SK-N-SH (cell line): ENCODE data around the gene DUS3L. TPM values are rescaled to one million over a fixed set of nuclear protein-coding genes. Genes with fewer than 3 reads are reported as not detected.
A peak's percentile ranks its signal among the peaks of the same experiment; 100 is the strongest.

Source experiments
- CTCF ChIA-PET: fragments of 300-600, 350-600 bp; formaldehyde crosslinking; extraction: SDS; loops from one replicate; lab custom pipeline; 2021; lab: Yijun Ruan, JAX
- POLR2A ChIA-PET: fragments of 350-600 bp; sonication (Branson Sonifier 250); formaldehyde crosslinking; extraction: SDS; loops from one replicate; lab custom pipeline; 2020; ENCODE audit warnings: antibody characterized with exemption, inconsistent platforms; lab: Yijun Ruan, JAX
- DNase-seq: peaks from one replicate; pipeline ENCODE4 v3.0.0; 2012
- H2AFZ ChIP-seq: fragments of 200-600 bp; sonication (generic); 2 replicates; pipeline ENCODE4 v1.8.1; 2016; ENCODE audit warnings: antibody characterized with exemption, mild to moderate bottlenecking, low read depth
- H3F3A ChIP-seq: fragments of 200-600 bp; sonication (generic); replicated peaks from 2 replicates; pipeline ENCODE3; 2016; ENCODE audit warnings: antibody characterized with exemption, mild to moderate bottlenecking; ENCODE audit not compliant: insufficient read depth
- H3K27ac ChIP-seq, 2 experiments: fragments of 200-500 bp in 1 of 2; fragments of 200-600 bp in 1 of 2; sonication (Bioruptor generic) in 1 of 2; sonication (generic), shearing (Covaris generic) in 1 of 2; 2 replicates each; pipeline versions ENCODE4 v1.5.1 to v1.6.1; 2014 to 2016; ENCODE audit warnings: low read depth in 2 of 2, inconsistent platforms in 1 of 2, low read length in 1 of 2, mild to moderate bottlenecking in 1 of 2, mixed read lengths in 1 of 2
- H3K27me3 ChIP-seq: fragments of 200-600 bp; sonication (generic), shearing (Covaris generic); 2 replicates; pipeline ENCODE4 v1.6.1; 2016; ENCODE audit warnings: mixed run types; ENCODE audit not compliant: insufficient read depth
- H3K36me3 ChIP-seq, 2 experiments: fragments of 200-500 bp in 1 of 2; fragments of 200-600 bp in 1 of 2; sonication (Bioruptor generic) in 1 of 2; sonication (generic) in 1 of 2; replicated peaks in 1 of 2; 2 replicates each; pipeline versions ENCODE3 to v1.5.1; 2014 to 2016; ENCODE audit warnings: low read length in 1 of 2, mild to moderate bottlenecking in 1 of 2; ENCODE audit not compliant: insufficient read depth in 2 of 2, control insufficient read depth in 1 of 2
- H3K4me1 ChIP-seq, 2 experiments: fragments of 200-500 bp in 1 of 2; fragments of 200-600 bp in 1 of 2; sonication (Bioruptor generic) in 1 of 2; sonication (generic), shearing (Covaris generic) in 1 of 2; 2 replicates each; pipeline versions ENCODE4 v1.5.1 to v1.6.1; 2014 to 2016; ENCODE audit warnings: low read depth in 1 of 2, low read length in 1 of 2, mixed run types in 1 of 2; ENCODE audit not compliant: insufficient read depth in 2 of 2, control insufficient read depth in 1 of 2
- H3K4me2 ChIP-seq: fragments of 200-600 bp; sonication (generic), shearing (Covaris generic); 2 replicates; pipeline ENCODE4 v1.6.1; 2017; ENCODE audit warnings: mixed run types
- H3K4me3 ChIP-seq, 2 experiments: fragments of 200-500 bp in 1 of 2; fragments of 200-600 bp in 1 of 2; sonication (Bioruptor generic) in 1 of 2; sonication (generic), shearing (Covaris generic) in 1 of 2; 2 replicates each; pipeline versions ENCODE4 v1.5.1 to v1.8.1; 2014 to 2016; ENCODE audit warnings: low read depth in 2 of 2, inconsistent platforms in 1 of 2, low read length in 1 of 2, mild to moderate bottlenecking in 1 of 2, mixed read lengths in 1 of 2, moderate library complexity in 1 of 2
- H3K79me2 ChIP-seq: fragments of 200-600 bp; sonication (generic); 2 replicates; pipeline ENCODE4 v1.8.1; 2017; ENCODE audit warnings: mild to moderate bottlenecking; ENCODE audit not compliant: insufficient read depth
- H3K9ac ChIP-seq: fragments of 200-600 bp; sonication (generic); 2 replicates; pipeline ENCODE4 v1.6.1; 2017; ENCODE audit warnings: mixed run types
- H3K9me2 ChIP-seq: fragments of 200-600 bp; sonication (generic); 2 replicates; pipeline ENCODE4 v1.6.1; 2017; ENCODE audit warnings: mixed run types
- H3K9me3 ChIP-seq: fragments of 200-600 bp; sonication (generic); 2 replicates; pipeline ENCODE4 v1.6.1; 2017; ENCODE audit warnings: mixed run types, mild to moderate bottlenecking, moderate library complexity
- H4K20me1 ChIP-seq: fragments of 200-600 bp; sonication (generic); 2 replicates; pipeline ENCODE4 v1.6.1; 2017; ENCODE audit warnings: mild to moderate bottlenecking, mixed run types; ENCODE audit not compliant: insufficient read depth
- CHD2 ChIP-seq: fragments of 150-350 bp; IDR thresholded peaks from 2 replicates; pipeline ENCODE4 v1.6.1; 2018; ENCODE audit warnings: low read length; ENCODE audit not compliant: partially characterized antibody
- ELF1 ChIP-seq: IDR thresholded peaks from 2 replicates; pipeline ENCODE4 v1.4.0; 2012
- EP300 ChIP-seq, 2 experiments: IDR thresholded peaks; 2 replicates each; pipeline versions ENCODE4 v1.4.0 to v1.6.1; 2012; ENCODE audit warnings: borderline replicate concordance in 1 of 2, low read depth in 1 of 2, low read length in 1 of 2
- EZH2phosphoT487 ChIP-seq: fragments of 200-600 bp; sonication (generic); IDR thresholded peaks from 2 replicates; pipeline ENCODE4 v1.6.1; 2017; ENCODE audit warnings: low read depth, mixed run types, mild to moderate bottlenecking, antibody characterized with exemption, moderate library complexity, borderline replicate concordance
- FOSL2 ChIP-seq: IDR thresholded peaks from 2 replicates; pipeline ENCODE4 v1.4.0; 2012; ENCODE audit warnings: low read depth, mild to moderate bottlenecking, moderate library complexity, borderline replicate concordance
- FOXJ3 ChIP-seq: sonication (generic); formaldehyde crosslinking; IDR thresholded peaks from 2 replicates; pipeline ENCODE4 v1.5.1; 2020; ENCODE audit warnings: mild to moderate bottlenecking, missing genetic modification reagents
- FOXM1 ChIP-seq: IDR thresholded peaks from 2 replicates; pipeline ENCODE4 v1.4.0; 2012; ENCODE audit warnings: low read depth, mild to moderate bottlenecking
- GATA2 ChIP-seq: sonication (generic); formaldehyde crosslinking; IDR thresholded peaks from 2 replicates; pipeline ENCODE4 v1.5.0; 2020; ENCODE audit warnings: mild to moderate bottlenecking, missing genetic modification reagents
- JUND ChIP-seq: IDR thresholded peaks from 2 replicates; pipeline ENCODE4 v1.4.0; 2012
- MXI1 ChIP-seq: IDR thresholded peaks from 2 replicates; pipeline ENCODE4 v1.6.1; 2012; ENCODE audit warnings: mild to moderate bottlenecking, low read depth, low read length, improper control_type of control experiment
- NRF1 ChIP-seq: IDR thresholded peaks from 2 replicates; pipeline ENCODE4 v1.6.1; 2012; ENCODE audit warnings: low read depth, mild to moderate bottlenecking, low read length
- POLR2AphosphoS5 ChIP-seq: IDR thresholded peaks from 2 replicates; pipeline ENCODE4 v1.6.1; 2012; ENCODE audit warnings: low read depth, low read length
- RAD21 ChIP-seq: IDR thresholded peaks from 2 replicates; pipeline ENCODE4 v1.6.1; 2012; ENCODE audit warnings: mild to moderate bottlenecking, low read length
- RCOR1 ChIP-seq: fragments of 150-350 bp; IDR thresholded peaks from 2 replicates; pipeline ENCODE4 v1.6.1; 2017; ENCODE audit warnings: antibody characterized with exemption, low read length
- RXRA ChIP-seq: IDR thresholded peaks from 2 replicates; pipeline ENCODE4 v1.4.0; 2012; ENCODE audit warnings: low read depth, mild to moderate bottlenecking, borderline replicate concordance
- SMC3 ChIP-seq: IDR thresholded peaks from 2 replicates; pipeline ENCODE4 v1.6.1; 2012; ENCODE audit warnings: low read depth, low read length, improper control_type of control experiment
- TAF1 ChIP-seq: IDR thresholded peaks from 2 replicates; pipeline ENCODE4 v1.6.1; 2012; ENCODE audit warnings: low read depth, mild to moderate bottlenecking, low read length, moderate library complexity, borderline replicate concordance
- TCF12 ChIP-seq: IDR thresholded peaks from 2 replicates; pipeline ENCODE4 v1.4.0; 2012
- WGBS: methylation state at CpG from one replicate; pipeline ENCODE4 v1.1.6; 2017; ENCODE audit warnings: low lambda C conversion rate; 5-methylcytosine and 5-hydroxymethylcytosine counted together
- polyA plus RNA-seq, 3 experiments: library from polyadenylated mRNA; depleted of rRNA; stranded (reverse); fragments of >200 nt; gene quantifications; 2 replicates each; pipeline ENCODE4 v1.2.3, GENCODE V29; 2012
- TF ChIP-seq, protein P1 (sequence below): IDR thresholded peaks from 2 replicates; pipeline ENCODE4 v1.6.1; 2012; ENCODE audit warnings: mild to moderate bottlenecking, low read depth, low read length, moderate library complexity
- TF ChIP-seq, protein P2 (sequence below): IDR thresholded peaks from 2 replicates; pipeline ENCODE4 v1.4.0; 2012; ENCODE audit warnings: low read depth, borderline replicate concordance

Gene DUS3L
- polyA plus RNA-seq, 1 of the 3 experiments (the other 2 are of a cell fraction) = 44.0 TPM

DNA sequence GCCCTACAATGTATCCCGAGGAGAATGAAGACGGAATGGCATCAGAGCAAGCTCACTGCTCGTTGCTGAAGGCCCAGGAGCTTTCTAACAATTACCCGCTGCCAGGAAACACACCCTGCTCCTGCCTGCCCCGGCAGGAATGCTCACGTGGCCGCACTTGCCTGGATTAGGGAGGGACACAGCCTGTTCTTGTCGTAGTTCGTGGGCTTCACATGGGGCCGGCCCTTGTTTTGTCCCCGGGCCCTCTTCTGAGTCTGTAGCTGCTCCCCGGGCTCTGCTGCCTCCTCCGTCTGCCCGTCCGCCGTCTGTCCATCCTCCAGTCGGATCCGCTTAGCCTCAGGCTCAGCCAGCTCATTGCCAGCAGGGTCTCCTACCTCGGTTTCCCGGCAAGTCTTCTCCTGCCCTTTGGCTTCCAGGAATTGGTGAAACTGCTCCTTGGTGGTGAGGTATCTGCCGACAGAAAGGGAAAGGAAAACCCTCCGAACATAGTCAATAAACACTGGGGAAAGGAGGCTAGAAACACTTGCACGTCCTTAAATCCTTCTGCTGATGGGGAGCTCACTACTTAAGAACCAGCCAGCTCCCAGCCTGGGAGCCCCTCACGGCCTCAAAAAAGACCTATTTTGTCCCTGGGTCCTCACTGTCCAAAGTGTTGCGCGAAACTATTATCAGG lies 941 bp downstream of the DUS3L start:
- Histone ChIP-seq H3K27ac (peak overlapping the region; percentile 54 to 95; a peak in 2 of 4 replicates), H3K36me3 (peaks cover 0 to 42% of the 10 kb centered on the region in 2 experiments), H3K79me2 (peaks cover 8% of the 10 kb centered on the region; the same call in 1 of the 2 replicates), H3F3A (no peaks in the 10 kb centered on the region), H2AFZ (no peak overlapping the region; the same call in 1 of the 2 replicates), H4K20me1 (0 out of 2 replicates have a peak, but pooled peaks cover 5% of the 10 kb centered on the region), H3K27me3 (no peaks in the 10 kb centered on the region), H3K9ac (peak overlapping the region; percentile 92; the same call in 1 of the 2 replicates), H3K4me1 (peaks cover 0 to 8% of the 10 kb centered on the region in 2 experiments; a peak in 1 of 4 replicates), H3K9me2 (no peaks in the 10 kb centered on the region), H3K4me2 (peak overlapping the region; percentile 86), H3K4me3 (peak overlapping the region; percentile 73 to 97), H3K9me3 (no peaks in the 10 kb centered on the region)
- TF ChIP-seq SMC3 (no peak), JUND (no peak), FOXJ3 (CRISPR knock-in tag) (no peak), RCOR1 (no peak), FOSL2 (no peak), CHD2 (no peak), RXRA (no peak), FOXM1 (no peak), NRF1 (no peak), TCF12 (no peak), TAF1 (no peak), RAD21 (no peak), GATA2 (CRISPR knock-in tag) (no peak)
- TF ChIP-seq, protein P1, sequence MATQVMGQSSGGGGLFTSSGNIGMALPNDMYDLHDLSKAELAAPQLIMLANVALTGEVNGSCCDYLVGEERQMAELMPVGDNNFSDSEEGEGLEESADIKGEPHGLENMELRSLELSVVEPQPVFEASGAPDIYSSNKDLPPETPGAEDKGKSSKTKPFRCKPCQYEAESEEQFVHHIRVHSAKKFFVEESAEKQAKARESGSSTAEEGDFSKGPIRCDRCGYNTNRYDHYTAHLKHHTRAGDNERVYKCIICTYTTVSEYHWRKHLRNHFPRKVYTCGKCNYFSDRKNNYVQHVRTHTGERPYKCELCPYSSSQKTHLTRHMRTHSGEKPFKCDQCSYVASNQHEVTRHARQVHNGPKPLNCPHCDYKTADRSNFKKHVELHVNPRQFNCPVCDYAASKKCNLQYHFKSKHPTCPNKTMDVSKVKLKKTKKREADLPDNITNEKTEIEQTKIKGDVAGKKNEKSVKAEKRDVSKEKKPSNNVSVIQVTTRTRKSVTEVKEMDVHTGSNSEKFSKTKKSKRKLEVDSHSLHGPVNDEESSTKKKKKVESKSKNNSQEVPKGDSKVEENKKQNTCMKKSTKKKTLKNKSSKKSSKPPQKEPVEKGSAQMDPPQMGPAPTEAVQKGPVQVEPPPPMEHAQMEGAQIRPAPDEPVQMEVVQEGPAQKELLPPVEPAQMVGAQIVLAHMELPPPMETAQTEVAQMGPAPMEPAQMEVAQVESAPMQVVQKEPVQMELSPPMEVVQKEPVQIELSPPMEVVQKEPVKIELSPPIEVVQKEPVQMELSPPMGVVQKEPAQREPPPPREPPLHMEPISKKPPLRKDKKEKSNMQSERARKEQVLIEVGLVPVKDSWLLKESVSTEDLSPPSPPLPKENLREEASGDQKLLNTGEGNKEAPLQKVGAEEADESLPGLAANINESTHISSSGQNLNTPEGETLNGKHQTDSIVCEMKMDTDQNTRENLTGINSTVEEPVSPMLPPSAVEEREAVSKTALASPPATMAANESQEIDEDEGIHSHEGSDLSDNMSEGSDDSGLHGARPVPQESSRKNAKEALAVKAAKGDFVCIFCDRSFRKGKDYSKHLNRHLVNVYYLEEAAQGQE = no peak
- no peak for DNase-seq
- 53% methylated on average over 16 of the region's 26 CpGs for WGBS
- POLR2A ChIA-PET = interaction anchor here (0.6 to 1.0 kb wide), 2 partner anchors 70 to 163 kb away, joined by 4 read pairs; partner anchors contain the start of genes CATSPERD and LONP1
- CTCF ChIA-PET = interaction anchor here (0.7 to 2.9 kb wide), 4 partner anchors 9 to 232 kb away, joined by 3 to 12 read pairs (median 8); partner anchors contain the start of gene NRTN

DNA sequence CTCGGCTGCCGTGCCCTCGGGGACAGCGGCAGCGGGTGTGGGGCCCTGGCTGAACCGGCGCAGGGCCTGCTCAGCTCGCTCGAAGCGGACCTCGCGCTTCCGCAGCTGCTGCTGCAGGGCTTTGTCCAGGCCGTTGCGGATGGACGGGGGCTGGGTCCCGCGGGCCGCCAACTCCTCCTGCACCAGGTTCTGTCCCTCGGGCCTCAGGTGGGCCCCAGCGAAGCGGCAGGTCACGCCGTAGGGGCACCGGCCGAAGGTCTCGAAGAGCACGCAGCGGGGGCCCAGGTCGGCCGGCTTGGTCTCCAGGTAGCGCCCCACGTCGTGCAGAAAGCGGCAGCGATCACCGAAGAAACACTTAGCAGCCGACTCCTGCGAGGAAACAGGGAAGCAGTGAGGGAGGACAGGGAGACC lies 1.6 kb downstream of the DUS3L start:
- Histone ChIP-seq H3K4me2 (no peak overlapping the region), H3K27ac (no peak overlapping the region), H3F3A (no peaks in the 10 kb centered on the region), H3K36me3 (peaks cover 0 to 44% of the 10 kb centered on the region in 2 experiments), H3K4me1 (peaks cover 0 to 8% of the 10 kb centered on the region in 2 experiments; a peak in 1 of 4 replicates), H3K4me3 (no peak overlapping the region), H2AFZ (no peak overlapping the region), H3K27me3 (no peaks in the 10 kb centered on the region), H3K9me3 (no peaks in the 10 kb centered on the region), H4K20me1 (0 out of 2 replicates have a peak, but pooled peaks cover 5% of the 10 kb centered on the region), H3K79me2 (peaks cover 8% of the 10 kb centered on the region; the same call in 1 of the 2 replicates), H3K9me2 (no peaks in the 10 kb centered on the region), H3K9ac (no peak overlapping the region)
- CTCF ChIA-PET = interaction anchor here (0.9 to 2.9 kb wide), 4 partner anchors 8 to 233 kb away, joined by 4 to 12 read pairs (median 5); partner anchors contain the start of gene NRTN
- POLR2A ChIA-PET = no interaction called here
- 98% methylated on average over 11 of the region's 39 CpGs for WGBS
- DNase-seq = no peak
- TF ChIP-seq EP300 (IDR thresholded peaks at IDR 0.05; ENCODE audit: borderline replicate concordance in 1 of 2, low read depth in 1 of 2, low read length in 1 of 2) = no peak
- no peak for TF ChIP-seq TCF12
- no peak for TF ChIP-seq RXRA
- TF ChIP-seq CHD2 = no peak
- no peak for TF ChIP-seq POLR2AphosphoS5
- no peak for TF ChIP-seq MXI1
- no peak for TF ChIP-seq ELF1
- TF ChIP-seq FOXJ3 (CRISPR knock-in tag) = no peak
- no peak for TF ChIP-seq EZH2phosphoT487
- no peak for TF ChIP-seq TAF1
- no peak for TF ChIP-seq RAD21
- TF ChIP-seq, protein P2, sequence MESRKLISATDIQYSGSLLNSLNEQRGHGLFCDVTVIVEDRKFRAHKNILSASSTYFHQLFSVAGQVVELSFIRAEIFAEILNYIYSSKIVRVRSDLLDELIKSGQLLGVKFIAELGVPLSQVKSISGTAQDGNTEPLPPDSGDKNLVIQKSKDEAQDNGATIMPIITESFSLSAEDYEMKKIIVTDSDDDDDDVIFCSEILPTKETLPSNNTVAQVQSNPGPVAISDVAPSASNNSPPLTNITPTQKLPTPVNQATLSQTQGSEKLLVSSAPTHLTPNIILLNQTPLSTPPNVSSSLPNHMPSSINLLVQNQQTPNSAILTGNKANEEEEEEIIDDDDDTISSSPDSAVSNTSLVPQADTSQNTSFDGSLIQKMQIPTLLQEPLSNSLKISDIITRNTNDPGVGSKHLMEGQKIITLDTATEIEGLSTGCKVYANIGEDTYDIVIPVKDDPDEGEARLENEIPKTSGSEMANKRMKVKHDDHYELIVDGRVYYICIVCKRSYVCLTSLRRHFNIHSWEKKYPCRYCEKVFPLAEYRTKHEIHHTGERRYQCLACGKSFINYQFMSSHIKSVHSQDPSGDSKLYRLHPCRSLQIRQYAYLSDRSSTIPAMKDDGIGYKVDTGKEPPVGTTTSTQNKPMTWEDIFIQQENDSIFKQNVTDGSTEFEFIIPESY = no peak
- no peak for TF ChIP-seq NRF1
